ENCODE results near the gene CNTN2.

Gene CNTN2

DNA sequence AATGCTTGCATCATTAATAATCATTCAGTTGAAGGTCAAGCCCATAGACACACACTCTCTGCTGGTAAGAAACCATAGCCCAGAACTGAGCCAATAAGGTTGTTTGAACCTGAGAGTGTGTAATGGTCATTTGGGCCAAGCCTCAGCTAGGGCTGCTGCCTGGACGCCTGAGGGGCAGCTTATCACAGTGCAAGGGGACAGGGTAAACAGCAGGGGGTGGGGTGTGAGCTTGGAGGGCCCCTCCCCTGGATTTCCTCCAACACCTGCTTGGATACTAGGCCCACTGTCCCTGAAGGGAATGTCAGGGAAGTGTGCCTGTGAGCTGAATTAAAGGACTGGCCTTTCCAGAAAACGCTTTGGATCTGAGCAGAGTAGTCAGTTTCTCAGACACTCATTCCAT, 24.6 kb upstream of the CNTN2 start:
- DNase-seq (ENCODE audit: low read depth, low spot score) = peak; percentile 40

DNA sequence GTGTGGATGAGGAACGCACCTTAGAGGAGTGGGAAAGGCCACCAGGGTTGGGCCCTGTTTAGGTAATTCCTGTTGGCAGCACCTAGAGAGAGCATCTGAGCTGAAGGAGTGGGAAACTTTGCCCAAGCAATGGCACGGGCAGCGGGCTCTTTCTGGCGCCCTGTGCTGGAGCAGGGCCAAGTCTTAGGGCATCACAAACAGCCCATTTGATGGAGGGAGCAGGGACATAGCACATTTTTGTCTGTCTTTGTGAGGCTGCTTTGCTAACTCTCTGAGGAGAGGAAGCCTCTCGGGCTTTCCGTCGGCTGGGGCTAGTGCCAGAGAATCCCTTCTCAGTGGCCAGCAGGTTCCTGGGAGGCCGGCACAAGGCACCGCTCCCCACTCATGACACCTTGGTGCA, 22.5 kb upstream of the CNTN2 start:
- DNase-seq (ENCODE audit: low read depth, low spot score) = no peak

DNA sequence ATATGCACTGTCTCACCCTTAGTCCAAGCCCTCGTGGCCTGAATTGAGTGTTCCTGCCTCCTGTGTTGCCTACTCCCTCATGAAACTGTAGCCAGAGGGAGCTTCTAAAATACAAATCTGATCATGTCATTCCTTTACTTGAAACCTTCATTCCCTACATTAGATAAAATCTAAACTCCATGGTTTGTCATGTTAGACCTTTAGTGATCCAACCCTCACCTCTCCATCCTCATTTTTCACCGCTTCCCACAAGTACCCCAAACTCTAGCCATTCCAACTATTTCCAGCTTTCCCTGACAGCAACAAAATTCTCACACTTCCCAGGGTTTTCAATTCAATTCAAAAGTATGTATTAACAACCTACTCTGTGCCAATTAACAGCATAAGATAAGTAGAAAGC, 18.3 kb upstream of the CNTN2 start:
- DNase-seq (ENCODE audit: low read depth, low spot score) = no peak

DNA sequence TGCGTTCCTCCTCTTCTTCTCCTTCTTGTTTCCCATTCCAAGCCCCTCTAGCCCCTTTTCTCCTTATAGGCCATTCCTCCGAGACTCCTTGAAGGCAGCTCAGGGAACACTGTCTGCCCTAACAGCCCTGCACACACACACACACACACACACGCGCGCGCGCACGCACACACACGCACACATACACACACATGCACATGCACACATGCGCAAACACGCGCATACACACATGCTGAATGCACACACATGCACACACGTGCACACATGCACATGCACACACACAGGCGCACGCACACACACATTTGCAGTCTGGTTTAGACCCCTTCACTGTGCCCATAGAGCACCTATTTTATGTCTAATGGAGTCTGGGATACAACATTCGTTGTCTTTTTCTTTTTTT, 17.8 kb upstream of the CNTN2 start:
- DNase-seq (ENCODE audit: low read depth, low spot score) = no peak

DNA sequence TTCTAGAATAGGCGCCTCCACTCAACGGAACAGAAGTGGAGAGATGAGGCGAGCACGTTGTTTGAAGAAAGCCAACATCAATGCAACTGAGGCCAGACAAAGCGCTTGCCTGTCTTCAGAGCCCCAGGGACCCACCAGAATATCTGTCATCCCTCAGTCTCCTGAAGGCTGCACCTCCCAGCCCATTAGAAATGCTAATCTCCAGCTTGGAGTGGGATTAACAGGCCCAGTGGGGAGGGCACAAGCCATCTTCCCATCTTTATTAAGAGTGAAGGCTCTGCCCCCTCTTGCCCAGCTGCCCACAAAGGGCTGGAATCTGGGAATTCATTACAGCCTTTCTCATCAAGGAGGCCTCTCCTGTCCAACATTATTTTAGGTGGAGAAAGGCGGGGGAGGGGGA, 16.8 kb upstream of the CNTN2 start:
- DNase-seq (ENCODE audit: low read depth, low spot score) = peak; percentile 83

DNA sequence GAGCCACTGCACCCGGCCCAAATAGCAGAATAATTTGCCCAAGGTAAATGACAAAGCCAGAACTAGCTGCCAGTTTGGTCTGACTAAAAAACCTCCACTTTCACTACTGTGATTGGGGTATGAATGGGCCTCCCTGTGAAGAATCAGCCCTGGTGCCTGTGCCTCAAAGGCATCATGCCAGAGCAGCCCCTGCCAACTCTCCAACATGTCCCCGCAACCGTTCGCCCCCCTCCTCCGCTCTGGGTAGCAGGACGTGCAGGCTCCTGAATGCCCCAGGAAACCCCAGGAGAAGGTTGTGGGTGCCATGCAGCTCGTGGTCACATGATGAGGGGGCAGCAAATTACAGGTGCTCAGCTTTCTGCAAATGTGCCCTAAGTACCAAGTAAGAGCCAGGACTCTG, 14.6 kb upstream of the CNTN2 start:
- DNase-seq (ENCODE audit: low read depth, low spot score) = no peak

DNA sequence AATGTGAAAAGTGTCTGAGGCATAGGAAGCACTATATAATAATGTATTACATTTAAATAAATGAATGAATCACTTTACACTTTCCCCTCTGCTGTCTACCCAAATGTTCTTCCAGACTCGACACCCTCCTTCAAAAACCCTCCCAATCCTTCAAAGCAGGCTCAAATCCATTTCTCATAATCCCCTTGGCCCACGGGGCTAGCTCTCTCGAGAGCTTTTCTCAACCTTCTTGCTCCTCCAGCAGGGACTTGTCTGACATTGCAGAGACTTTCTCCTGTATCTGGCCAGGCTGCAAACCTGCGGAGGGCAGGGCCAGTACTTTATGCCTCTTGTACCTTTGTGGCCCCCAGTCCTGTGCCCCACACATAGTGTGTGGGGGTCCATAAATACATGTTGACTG, 14.1 kb upstream of the CNTN2 start:
- no peak for DNase-seq (ENCODE audit: low read depth, low spot score)

DNA sequence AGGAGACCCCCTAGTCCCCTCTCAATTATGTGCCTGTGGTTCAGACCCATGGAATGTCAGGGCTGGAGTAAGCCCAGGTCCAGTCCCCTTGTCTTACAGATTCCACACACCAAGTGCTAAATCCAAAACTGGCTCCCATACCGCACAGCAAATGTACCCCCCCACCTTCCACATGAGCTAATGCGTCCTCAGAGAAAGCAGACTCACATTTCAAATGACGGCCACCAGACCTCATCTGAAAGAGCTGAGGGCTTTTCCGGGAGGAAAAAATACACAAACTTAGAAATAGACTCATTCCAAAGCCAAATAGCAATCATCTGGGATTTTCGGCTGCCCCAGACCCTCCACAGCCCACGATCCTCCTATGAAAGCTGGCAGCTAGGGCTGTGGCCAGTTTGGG, 12.8 kb upstream of the CNTN2 start:
- DNase-seq (ENCODE audit: low read depth, low spot score) = no peak

DNA sequence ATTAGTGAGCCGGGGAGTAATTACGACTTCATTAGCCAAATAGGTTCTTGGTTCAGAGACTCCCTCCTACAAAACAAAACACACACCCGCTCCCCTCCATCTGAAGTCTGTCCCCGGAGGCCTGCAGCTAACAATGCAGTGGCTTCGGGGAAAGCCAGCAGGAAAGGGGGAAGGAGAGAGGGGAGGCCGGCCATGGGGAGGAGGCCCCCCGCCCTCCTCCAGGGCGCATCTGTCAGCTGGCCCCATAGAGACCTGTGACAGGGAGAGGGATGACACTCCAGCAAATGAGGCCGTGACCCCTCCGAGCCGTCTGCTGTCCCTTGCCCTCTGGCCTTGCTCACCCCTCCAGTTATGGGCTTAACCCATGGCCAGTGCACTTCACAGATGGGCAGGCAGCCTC, 12.1 kb upstream of the CNTN2 start:
- peak; percentile 51 for DNase-seq (ENCODE audit: low read depth, low spot score)

DNA sequence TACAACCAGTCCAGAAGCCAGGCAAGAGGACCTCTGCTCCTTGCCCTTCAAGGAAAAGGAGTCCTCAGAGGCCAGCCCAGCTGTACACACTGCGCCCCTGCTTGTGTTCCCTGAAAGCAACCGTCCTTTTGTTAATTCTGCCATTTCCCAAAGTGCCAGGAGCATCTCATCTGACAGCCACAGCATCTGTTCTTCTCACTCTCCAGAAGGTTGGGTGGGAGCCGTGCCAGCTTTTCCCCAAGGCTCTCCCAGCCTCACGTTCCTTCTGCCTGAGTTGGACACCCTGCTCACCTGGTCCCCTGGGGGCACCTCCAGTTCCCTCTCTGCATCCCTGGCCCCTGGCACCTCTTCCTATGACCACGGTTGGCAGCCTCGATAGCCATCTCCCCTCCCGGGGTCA, 10.5 kb upstream of the CNTN2 start:
- DNase-seq (ENCODE audit: low read depth, low spot score) = no peak

DNA sequence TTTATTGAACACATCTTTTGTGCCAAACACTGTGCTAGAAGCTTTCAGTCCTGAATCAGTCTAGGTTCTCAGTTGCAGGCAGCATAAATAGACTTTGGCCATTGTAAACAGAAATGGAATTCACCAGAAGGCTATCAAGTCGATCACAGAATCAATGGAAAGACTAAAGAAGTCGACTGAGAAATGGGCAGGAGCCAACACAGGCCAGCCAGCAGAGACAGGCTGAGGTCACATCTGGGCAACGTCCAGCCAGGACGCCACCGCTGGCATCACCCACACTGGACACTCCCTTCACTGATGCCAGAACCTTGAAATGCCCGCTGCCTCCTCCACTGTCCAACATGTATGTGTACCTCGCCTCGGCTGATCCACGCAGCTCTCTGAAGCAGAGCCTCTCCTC, 5.5 kb upstream of the CNTN2 start:
- DNase-seq (ENCODE audit: low read depth, low spot score) = no peak

DNA sequence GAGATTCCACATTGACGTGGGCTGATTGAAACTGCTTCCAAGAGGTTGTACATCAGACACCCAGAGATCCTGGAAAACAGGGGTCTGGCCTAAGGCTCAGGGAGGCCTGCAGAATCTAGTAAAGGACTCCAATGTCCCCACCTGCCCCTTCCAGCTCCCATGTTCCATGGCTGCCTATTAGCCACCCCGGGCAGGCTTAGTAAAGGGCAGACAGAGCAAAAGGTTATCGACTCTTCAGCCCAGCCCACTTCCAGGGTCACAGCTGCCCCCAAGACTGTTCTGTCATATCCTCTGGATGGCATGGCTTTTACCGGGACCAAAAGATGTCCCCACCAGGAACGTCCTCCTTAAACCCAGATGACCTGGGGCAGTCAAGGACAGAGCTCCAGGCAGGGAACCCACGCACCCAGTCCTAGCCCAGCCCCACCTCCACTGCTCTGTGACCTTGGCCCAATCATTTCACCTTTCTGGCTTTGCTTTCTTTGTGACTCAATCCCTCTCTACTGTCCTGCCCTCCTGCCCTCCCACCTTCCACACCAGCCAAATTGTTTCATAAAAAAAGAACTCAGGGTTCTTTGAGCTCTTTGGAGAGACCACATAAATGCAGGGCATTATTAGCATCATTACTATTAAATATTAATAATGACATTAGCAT, 4.8 kb upstream of the CNTN2 start:
- no peak for DNase-seq (ENCODE audit: low read depth, low spot score)

DNA sequence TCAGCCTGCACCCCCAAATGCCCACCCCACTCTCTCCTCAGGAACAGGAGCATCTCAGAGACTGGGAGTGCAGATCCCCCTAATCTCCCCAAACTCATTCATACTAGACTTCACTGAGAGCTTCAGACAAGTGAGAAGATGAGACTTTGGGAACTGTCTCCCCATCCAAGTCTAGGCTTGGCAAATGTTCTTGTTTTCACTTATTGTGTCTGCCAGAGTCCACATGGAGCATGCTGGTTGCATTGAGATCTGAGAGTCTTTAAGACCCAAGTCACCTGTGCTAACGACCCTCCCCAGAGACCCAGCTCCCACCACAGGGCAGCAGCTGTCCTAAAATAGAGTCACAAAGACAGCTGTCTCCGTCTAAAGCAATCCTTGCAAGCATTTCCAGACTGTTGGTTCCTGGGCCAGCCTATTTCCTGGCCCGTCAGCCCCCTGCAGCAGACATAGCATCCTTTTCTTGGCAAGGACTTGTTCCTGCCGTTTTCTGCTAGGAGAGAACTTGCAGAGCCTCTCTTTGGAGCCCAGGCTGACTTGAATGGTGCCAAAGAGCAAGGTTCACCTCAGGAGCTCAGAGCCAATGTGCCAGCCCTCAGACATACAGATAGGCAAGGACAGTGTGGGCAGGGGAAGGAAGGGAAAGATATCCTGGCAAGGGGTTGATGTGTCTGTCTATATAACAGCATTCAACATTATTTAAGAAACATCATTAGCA, 1.9 kb upstream of the CNTN2 start:
- DNase-seq (ENCODE audit: low read depth, low spot score) = no peak

DNA sequence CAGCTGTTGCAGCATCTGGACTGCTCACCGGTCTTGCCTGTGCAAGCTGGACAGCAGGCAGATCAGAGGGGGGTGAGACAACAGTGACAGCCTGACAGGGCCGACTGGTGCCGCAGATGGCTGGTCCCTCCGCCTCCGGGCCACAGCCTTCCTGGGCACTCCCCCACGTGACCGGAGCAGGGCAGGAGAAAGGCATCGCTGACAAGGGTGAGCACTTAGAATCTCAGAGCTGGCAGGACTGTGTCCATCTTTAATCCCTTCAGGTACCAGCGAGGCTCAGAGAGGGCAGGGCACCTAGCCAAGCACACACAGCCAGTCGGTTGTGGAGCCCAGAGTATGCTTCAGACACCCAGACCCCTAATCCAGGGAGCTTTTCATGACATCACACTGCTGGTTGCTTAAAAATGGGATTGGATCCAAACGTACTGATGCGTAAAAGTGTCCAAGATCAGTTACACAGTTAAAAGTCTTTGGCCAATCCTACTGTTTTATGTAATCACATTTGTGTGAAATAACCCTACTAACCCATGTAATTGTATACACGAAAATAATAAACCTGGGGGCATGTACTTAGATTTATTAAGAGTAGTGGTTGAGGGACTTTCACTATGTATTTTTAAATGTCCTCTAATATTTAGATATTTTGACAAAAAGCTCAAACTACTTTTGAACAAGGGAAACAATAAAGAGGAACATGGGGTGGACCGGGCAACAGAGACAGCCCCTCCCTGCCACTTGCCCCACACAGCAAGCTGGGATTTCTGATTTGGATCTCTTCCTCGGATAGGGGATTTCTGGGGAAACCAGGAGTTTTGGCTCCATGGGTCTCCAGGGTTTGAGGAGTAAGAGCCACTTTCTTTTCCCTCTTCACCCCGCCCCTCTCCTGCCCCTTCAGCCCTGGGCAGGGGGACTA, 758 bp upstream of the CNTN2 start:
- no peak for DNase-seq (ENCODE audit: low read depth, low spot score)

DNA sequence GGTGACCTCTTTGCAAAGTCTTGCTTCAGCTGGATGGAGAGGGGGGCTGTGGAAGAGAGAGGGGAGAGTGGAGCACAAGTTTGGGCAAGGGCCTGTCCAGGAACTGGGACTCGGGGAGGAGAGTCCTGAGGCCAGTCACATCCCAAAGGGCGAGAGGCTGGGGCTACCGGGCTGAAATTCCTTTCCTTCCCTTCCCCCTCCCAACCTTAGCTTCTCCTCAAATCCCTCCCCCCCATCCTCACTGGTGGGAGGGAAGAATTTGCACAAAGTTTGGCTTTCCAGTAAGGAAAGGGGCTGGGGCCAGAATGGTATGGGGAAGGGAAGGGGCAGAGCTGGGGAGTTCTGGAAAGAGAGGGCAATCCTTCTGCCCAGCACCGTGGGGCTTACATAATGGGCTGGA, 854 bp downstream of the CNTN2 start:
- no peak for DNase-seq (ENCODE audit: low read depth, low spot score)

DNA sequence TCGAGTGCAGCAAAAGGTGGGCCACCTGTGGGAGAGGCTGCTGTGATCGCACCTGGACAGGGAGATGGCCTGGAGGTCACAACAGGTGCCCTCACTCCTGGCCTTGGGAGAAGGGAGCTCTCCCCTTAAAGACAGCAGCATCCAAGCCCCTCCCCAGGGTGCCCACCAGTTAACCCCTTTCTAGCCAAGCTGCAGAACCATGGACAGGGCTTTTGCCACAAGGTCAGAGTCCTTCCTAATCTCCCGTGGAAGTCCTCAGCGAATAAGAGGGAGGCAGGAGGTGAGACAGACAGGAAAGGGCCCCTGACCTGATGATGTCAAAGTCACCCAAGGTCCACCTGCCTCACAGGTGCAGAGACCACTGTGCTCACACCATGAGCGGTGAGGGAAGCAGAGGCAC, 1.7 kb downstream of the CNTN2 start:
- peak; percentile 23 for DNase-seq (ENCODE audit: low read depth, low spot score)

DNA sequence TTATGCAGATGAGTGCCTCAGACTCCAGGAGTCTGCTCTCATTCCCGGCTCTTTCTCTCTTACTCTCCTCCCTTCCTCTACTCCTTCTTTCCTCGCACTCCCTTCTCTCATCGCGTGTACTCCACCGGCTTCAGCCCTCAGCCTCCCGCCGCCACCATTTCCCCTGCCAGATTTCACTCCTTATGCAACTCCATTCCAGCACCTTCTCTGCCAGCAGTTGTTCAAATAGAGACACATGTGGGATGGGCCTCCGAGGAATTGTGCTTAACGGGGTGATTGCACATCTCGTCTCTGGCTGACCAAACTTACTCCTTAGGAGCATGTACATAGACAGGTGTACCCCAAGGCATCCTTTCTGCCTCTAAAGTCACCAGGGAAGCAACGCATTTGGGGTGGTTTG, 2.1 kb downstream of the CNTN2 start:
- no peak for DNase-seq (ENCODE audit: low read depth, low spot score)

DNA sequence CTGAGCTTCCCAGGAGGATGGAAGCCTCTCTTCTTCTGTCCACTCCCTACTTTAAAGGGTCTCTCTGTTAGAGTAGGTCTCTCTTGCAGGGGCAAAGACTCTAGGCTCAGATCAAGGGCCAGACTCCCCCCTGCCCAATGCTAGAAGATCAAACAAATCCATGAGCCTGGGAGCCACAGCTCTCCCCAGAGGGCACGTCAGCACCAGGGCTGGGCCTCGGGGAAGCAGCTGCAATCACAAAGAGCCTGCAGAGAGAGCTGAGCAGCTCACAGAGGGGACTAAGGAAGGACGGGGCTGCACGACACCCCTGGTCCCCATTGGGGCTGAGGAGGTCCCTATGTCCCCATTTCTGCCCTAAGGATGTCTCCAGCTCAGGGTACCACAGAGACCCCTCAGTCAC, 3.9 kb downstream of the CNTN2 start:
- no peak for DNase-seq (ENCODE audit: low read depth, low spot score)

DNA sequence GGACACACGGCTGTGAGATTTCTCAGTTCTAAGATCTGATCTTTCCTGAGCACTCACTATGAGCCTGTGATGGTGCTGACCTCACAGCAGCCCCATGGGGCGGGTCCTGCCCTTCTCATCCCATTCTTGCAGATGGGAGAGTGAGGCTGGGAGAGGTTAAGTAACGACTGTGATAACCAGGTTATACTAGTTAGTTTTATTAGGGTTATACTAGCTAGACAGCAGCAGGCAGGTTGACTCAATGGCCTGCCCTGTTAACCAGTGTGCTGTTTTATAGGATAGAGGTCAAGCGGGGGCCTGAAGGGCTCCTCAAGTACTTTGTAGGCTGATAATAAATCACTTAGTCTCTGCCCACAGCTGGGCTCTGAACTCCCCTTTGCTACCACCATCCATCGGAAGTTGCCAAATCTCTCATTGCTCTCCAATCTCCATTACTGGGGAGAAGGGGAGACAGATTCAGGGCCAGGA, 4.8 kb downstream of the CNTN2 start:
- DNase-seq (ENCODE audit: low read depth, low spot score) = no peak

DNA sequence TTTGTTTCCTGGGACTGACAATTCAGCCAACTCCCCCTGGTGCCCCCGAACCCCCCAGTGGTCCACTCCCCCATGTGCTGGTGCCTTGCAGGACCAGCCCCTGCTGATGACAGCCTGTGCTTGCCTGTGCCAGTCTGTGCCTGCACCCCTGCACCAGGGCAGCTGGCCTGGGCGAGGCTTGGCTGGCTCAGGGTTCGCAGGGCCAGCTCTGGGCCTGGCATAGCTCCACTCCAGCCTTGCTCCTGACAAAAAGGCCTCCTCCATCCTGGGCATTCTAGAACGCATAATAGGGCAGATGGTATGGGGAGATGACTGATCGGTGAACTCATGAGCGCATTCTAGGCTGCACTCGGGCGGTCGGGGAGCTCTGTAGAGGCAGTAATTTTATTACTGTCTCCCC, 5.4 kb downstream of the CNTN2 start:
- DNase-seq (ENCODE audit: low read depth, low spot score) = no peak

DNA sequence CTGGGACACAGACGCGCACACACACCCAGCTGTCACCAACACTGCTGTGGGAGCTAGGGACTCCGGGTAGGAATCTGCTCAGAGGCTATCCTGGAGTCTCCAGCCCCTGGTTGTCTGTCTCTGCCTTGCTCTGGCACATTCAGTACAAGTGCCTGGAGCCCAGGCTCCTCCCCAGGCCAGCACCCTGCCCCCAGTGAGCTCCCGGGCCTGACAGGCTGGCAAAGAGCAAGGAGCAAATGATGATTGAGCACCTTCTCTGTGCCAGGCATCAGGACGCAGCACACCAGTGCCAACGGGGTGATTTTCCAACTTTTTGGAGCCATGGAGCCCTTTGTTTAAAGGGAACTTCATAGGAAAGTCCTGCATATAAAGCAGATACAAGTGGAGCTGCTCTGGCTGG, 6.5 kb downstream of the CNTN2 start:
- DNase-seq (ENCODE audit: low read depth, low spot score) = no peak

DNA sequence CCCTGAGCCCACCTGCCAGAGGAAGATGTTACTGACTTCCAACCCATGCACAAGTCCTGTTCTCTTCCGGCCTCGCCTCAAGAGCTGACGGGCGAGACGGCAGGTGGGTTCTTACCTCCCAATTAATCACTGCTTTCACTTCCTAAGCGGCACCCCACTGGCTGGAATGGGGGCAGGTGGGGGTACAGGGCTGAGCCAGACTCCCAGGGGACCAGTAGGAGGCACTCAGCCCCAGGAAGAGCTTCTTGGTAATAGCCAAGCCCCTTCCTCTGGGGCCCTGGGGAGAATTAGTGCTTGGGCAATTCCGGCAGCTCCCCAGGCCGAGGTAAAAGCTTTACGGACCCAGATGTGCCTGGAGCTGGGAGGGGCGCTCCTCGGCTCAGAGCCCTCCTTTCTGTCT, 9.7 kb downstream of the CNTN2 start:
- no peak for DNase-seq (ENCODE audit: low read depth, low spot score)

DNA sequence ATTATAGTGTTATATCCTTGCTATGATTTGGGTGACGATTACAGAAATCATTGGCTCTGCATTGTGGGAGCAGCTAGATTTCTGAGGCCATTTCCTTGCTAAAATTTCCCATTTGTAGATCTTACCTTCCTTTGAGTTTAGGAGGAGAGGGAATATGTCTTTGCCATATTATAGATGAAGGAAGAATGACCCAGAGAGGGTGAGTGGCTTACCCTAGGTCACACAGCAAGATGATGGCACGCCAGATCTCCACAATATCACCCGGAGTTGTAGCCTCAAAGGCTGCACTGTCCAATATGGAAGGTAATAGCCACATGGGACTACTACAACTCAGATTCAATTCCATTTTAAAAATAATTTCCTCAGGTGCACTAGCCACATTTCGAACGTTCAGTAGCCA, 10.3 kb downstream of the CNTN2 start:
- no peak for DNase-seq (ENCODE audit: low read depth, low spot score)
